ENCODE results near the gene TSPAN15. TPM values are rescaled to one million over a fixed set of nuclear protein-coding genes. Genes with fewer than 3 reads are reported as not detected.
A peak's percentile ranks its signal among the peaks of the same experiment; 100 is the strongest.

The TSPAN15 gene
- 108 TPM for total RNA-seq

DNA sequence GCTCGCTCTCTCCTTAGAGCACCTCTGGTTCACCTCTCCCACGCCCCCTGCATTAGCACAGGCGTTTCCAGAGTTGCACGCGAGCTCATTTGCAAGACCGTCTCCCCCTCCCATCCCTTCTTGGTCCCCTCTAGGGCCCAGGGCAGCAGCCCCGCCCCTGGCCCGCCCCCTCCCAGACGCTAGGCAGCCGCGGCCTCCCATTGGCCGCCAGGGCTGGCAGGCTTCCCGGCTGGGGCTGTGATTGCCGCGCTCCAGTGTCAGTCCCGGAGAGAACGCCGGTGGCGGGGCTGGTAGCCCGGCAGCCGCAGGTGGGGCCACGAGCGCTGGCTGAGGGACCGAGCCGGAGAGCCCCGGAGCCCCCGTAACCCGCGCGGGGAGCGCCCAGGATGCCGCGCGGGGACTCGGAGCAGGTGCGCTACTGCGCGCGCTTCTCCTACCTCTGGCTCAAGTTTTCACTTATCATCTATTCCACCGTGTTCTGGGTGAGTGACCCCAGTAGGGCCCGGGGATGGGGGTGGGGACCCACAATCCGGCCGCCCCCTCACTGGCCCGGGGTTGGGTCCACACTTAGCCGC, at the start of gene TSPAN15:
Gene TSPAN15 (plus strand): TSS at position 257 of the 575 bp plus-strand sequence. CDS start 130 bp downstream, at position 387.
- DNase-seq (ENCODE audit: low spot score): peak; percentile 92

DNA sequence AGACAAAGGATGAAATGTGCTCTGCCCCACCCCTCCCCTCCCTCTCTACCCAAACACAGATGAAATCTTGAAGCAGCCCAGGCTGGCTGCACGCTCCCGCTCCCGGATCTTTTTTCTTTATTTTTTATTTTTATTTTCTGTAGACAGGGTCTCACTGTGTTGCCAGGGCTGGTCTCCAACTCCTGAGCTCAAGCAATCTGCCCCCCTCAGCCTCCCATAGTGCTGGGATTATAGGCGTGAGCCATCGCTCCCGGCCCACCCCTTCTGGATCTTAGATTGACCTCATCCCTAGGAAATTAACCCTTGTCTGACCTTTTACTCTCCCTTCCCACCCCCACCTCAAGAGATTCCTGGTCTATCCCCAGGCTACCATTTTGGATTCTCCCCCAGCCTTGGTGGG, 48.9 kb upstream of the TSPAN15 start:
- DNase-seq (ENCODE audit: low spot score): no peak

- DNase-seq (ENCODE audit: low spot score): no peak
Observed at GRCh38 chr10:69403066-69403465, 48.2 kb upstream of the TSPAN15 start.

DNA sequence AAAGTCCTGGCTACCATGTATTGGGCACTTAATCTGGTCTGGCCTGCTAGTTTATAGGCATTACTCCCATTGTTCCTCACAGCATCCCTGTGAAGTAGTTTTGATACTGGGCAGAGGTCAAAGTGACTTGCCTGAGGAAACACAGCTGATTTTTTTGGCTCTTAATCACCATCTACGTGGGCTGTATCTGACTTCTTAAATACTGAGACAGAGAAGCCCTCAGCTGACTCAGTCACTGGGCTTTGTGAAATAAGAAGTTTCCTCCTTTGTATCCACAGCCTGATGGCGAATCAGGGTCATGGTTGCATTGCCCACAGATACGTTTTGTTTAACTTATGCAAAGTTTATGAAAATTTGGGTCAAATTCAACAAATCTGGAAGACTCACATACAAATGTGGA, 47.7 kb upstream of the TSPAN15 start:
- no peak for DNase-seq (ENCODE audit: low spot score)

- no peak for DNase-seq (ENCODE audit: low spot score)
Observed at GRCh38 chr10:69404786-69405185, 46.5 kb upstream of the TSPAN15 start.

GRCh38 chr10:69405221-69405620, 46.0 kb upstream of the TSPAN15 start:
- no peak for DNase-seq (ENCODE audit: low spot score)

GRCh38 chr10:69406302-69406811, 44.9 kb upstream of the TSPAN15 start:
- no peak for DNase-seq (ENCODE audit: low spot score)

- DNase-seq (ENCODE audit: low spot score): no peak
Observed at GRCh38 chr10:69406816-69407580, 44.3 kb upstream of the TSPAN15 start.

DNA sequence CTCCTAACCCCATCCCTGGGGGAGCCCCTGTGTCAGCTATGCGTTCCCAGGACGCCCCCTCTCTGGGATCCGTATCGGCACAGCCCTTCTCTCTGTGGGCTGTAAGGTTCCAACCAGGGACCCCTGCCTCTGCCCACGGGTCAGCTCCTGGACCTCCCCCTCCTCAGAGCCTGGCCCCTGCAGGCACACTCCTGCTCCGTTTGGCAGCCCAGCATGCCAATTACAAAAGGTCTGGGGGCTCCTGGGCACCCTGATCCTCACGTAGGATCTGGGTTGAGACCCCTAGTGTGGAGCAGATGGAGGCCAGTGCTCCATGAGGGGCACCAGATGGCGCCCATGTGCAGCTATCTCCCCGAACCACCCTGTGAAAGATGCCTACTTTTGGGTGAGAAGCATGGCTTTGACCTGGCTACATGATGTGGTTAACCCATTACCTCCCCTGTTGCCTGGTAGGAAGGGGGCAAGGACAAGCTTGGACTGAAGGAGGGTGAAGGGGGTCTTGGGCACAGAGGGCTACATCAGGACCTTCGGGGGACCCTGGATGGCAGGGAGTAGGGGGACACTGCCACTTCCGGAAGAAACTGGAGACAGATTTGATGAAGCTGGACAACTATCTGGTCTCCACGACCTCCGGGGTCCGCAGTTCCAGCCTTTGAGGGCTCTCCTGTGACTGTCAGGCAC, 43.5 kb upstream of the TSPAN15 start:
- DNase-seq (ENCODE audit: low spot score): no peak

DNA sequence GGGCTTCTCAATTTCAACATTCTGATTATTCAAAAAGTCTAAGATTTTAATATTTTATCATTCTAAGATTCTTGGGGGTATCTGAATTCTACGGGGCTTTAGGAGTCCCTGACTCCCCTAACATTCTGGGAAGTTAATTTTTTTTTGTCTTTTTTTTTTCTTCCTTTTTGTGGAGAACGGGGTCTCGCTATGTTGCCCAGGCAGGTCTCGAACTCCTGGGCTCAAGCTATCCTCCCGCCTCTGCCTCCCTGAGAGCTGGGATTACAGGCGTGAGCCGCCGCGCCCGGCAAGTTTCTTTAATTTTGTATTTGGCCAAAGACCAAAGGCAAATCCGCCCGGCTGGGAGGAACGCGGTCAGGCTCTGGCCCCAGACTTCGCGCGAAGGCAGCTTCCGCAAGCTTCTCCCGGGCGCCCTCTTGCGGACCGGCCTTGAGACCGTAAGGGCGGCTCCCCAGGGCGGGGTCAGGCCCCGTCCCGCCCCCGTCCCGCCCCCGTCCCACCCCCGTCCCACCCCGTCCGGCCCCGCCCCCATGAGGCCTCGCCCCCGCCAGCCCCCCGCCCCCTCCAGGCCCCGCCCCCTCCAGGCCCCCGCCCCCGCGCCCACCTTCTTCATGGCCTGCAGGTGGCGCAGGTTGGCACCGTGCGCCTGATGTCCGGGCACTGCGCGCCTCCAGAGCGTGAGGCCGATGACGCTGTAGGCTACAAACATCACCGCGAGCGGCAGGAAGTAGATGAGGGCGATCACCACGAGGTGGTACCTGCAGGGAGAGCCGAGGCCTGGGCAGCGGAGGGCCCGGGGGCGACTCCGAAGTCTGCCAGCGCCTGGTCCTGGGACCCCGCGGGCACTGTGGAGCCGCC, 42.7 kb upstream of the TSPAN15 start:
- peak; percentile 94 for DNase-seq (ENCODE audit: low spot score)

DNA sequence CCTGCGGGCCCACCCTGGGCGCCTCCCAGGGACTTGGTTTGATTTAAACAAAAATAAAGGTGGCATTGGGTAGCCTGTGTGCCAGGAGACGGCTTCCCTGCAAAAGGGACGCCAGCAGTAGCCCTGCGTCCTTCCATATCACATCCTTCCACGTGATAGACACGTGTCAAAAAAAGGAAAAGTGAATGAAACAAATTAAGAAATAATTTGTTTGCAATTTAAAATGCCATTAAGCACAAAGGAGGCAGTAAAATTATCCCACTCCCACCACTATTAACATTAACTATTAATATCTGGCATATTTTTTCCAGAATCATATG, 42.1 kb upstream of the TSPAN15 start:
- DNase-seq (ENCODE audit: low spot score): no peak

- DNase-seq (ENCODE audit: low spot score): no peak
Observed at GRCh38 chr10:69409968-69410367, 41.3 kb upstream of the TSPAN15 start.

DNA sequence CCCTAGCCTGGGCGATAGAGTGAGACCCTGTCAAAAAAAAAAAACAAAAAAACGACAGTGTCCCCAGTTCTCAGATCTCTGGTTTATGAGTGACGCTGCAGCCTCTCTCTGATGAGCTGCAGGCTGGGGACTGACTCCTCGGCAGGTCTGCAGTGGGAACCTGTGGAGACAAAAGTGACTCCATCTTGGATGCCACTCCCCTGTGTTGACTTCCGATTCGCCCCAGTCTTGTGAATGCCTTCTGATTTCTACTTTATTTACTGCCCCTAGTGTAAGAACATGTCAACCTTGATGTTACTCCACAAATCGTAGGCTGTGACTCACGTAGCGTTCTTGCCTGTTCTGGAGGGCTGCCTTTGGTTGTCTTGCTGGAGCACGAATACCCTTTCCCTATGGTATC, 40.8 kb upstream of the TSPAN15 start:
- DNase-seq (ENCODE audit: low spot score): no peak

DNA sequence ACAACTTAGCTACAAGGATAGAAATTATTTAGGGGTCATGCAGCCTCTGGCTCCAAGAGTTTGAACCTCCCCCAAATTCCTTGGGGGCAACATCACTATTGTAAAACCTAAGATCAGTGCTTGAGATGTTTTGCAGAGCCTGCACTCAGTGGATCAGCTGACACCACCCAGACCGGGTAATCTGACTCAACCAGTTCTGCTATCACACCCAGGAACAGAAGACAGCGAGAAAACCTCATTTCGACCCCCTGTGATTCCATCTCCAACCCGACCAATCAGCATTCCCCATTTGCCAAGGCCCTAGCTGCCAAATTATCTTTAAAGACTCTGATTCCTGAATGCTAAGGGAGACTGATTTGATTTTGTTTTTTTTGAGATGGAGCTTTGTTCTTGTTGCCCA, 39.8 kb upstream of the TSPAN15 start:
- no peak for DNase-seq (ENCODE audit: low spot score)

DNA sequence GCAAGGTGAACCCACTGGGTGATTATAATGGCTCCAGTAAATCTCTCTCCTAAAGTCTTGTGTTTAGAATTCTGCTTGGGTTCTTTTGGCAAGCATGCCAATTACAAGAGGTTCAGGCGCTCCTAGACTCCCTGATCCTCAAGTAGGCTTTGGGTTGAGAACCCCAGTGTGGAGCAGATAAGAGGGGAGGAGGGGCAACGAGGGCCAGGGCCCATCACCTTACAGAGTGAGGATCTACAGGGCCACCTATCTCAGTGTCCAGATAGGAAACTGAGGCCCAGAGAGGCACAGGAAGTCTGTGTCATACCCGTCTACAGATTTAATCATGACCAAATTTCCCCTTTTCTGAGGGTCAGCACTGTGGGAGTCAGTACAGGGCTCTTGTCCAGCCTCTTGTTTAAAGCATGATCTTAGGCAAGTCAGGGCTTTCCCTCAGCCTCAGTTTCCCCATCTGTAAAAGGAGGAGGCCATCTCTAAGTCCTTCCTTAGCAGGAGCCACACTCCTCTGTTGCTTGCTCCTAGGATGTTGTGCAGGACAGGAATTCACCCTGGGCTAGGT, 39.0 kb upstream of the TSPAN15 start:
- no peak for DNase-seq (ENCODE audit: low spot score)

DNA sequence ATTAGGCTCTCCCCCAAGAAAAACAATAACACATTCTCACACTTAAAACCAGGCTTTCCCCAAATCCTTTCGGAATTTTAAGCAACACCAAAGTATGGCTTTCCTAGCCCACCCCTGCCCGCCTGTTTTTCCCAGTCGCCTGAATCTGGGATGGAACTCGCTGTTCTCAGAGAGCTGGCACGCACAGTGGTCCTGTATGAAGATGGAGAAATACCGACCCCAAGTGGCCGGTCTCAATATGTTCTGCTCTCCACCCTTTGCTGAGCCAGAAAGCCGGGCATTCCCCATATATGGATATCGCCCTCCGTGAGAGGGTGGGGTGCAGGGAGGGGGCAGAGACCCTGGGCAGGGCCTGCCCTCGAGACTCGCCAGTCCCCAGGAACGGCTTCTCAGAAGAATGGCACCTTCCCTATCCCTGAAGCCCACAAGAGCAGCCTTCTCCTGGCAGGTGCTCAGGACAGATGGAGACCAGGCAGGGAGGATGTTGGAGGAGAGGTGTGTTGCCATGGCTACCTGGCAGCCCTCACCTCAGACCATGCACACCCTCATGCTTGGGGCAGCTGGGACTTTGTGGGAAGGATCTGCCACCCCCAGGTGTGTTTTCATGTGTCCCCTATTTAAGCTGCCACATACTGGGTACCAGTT, 37.9 kb upstream of the TSPAN15 start:
- peak; percentile 56 for DNase-seq (ENCODE audit: low spot score)

GRCh38 chr10:69414036-69415018, 36.9 kb upstream of the TSPAN15 start:
- no peak for DNase-seq (ENCODE audit: low spot score)

DNA sequence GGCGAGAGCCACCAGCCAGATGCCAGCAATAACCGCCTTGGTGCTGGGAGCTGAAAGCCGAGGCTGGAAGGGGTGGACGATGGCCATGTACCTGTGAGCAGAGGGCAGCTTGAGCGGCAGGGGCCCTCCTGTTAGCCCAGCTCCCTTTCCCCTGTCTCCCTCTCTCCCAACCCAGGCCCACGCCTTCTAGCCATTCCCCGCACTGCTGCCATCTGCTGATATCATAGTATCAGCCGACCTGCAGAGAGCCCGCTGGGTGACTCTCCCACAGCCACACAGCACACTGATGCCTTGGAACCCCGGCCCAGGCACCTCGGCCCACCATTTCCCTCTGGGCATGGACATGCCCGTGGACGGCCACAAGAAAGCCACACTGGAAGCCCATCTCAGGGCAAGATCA, 36.2 kb upstream of the TSPAN15 start:
- no peak for DNase-seq (ENCODE audit: low spot score)

DNA sequence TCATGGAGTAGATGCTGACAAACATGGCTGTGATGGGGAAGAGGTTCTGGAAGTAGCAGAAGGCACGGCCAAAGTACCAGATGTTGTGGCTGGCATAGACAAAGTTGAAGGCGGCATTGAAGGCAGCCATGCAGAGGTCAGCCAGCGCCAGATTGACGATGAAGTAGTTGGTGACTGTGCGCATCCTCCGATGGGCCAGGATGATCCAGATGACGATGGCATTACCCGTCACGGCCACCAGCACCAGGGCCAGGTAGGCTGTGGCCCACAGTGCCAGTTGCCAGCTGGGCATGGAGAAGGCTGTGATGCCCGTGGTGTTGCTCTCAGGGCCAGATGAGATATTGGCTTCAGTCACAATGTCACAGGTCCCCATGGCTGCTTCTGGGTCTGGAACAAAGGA, 35.3 kb upstream of the TSPAN15 start:
- DNase-seq (ENCODE audit: low spot score): no peak

DNA sequence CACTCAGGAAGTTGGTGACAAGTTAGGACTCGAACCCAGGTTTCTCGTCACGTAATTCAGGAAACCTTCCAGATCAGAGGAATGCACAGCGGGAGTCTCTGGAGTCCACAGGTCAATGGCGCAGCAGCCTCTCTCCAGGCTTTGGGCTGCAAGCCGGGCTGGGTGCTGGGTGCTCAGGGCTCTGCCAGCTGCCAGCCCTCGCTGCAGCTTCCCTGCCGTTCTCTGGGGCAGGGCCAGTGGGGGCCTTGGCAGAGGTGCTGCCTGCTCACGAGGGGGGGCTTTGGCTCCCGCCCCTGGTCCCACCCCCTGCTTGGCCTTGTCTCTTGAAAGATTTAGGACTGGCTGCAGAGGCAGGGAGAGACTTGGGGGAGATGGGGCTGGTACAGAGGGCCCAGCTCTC, 34.6 kb upstream of the TSPAN15 start, which contains the start of gene TACR2:
Gene TACR2 (minus strand): TSS at position 224 of the 400 bp plus-strand sequence. CDS start 595 bp downstream, outside the sequence.
- no peak for DNase-seq (ENCODE audit: low spot score)
